ENCODE results near the gene EEPD1.
"Not testable (repeated sequence)": the region's sequence is repeated elsewhere in the genome, so short reads cannot be mapped to it uniquely, and the experiment has no call there.

Gene EEPD1

GRCh38 chr7:36141351-36141750 lies 11.7 kb upstream of the EEPD1 start:
- no peak overlapping the region for H3K4me3 ChIP-seq
- H3K27ac ChIP-seq, result no peak overlapping the region
- DNase-seq (ENCODE audit: low spot score), result no peak
- no peak for TF ChIP-seq CTCF (IDR thresholded peaks at IDR 0.05)

- DNase-seq (ENCODE audit: low spot score), result no peak
- no peak overlapping the region for H3K4me3 ChIP-seq
- no peak for TF ChIP-seq CTCF (IDR thresholded peaks at IDR 0.05)
- H3K27ac ChIP-seq, result no peak overlapping the region
These were observed 11.2 kb upstream of the EEPD1 start for GRCh38 chr7:36141850-36142249.

- H3K4me3 ChIP-seq, result no peak overlapping the region
- DNase-seq (ENCODE audit: low spot score), result no peak
- no peak for TF ChIP-seq CTCF (IDR thresholded peaks at IDR 0.05)
These were observed 8.9 kb upstream of the EEPD1 start for GRCh38 chr7:36144189-36144588.

GRCh38 chr7:36145686-36146085 lies 7.4 kb upstream of the EEPD1 start:
- no peak for TF ChIP-seq CTCF (IDR thresholded peaks at IDR 0.05)
- DNase-seq (ENCODE audit: low spot score), result no peak
- Histone ChIP-seq H3K27ac (no peak overlapping the region), H3K4me3 (no peak overlapping the region)

More at GRCh38 chr7:36144189-36144588, 8.9 kb upstream of the EEPD1 start:
- no peak overlapping the region for H3K27ac ChIP-seq

- TF ChIP-seq CTCF (IDR thresholded peaks at IDR 0.05), result no peak
- Histone ChIP-seq H3K4me3 (no peak overlapping the region), H3K27ac (no peak overlapping the region)
- no peak for DNase-seq (ENCODE audit: low spot score)
These were observed 5.7 kb upstream of the EEPD1 start for GRCh38 chr7:36147361-36147760.

- DNase-seq (ENCODE audit: low spot score), result no peak
- H3K4me3 ChIP-seq, result no peak overlapping the region
- no peak overlapping the region for H3K27ac ChIP-seq
- TF ChIP-seq CTCF (IDR thresholded peaks at IDR 0.05), result no peak
These were observed 4.5 kb upstream of the EEPD1 start for GRCh38 chr7:36148422-36149065.

GRCh38 chr7:36149240-36149639 lies 3.8 kb upstream of the EEPD1 start:
- H3K27ac ChIP-seq; DNase-seq (ENCODE audit: low spot score); H3K4me3 ChIP-seq: not testable (repeated sequence)

All from coronary artery (tissue), 2 donors.